H1 (cell line): Measurements from ENCODE around the gene CRTC3. TPM values are rescaled to one million over a fixed set of nuclear protein-coding genes. Genes with fewer than 3 reads are reported as not detected.

ENCODE experiments used
- KDM4A ChIP-seq: IDR thresholded peaks from one replicate; pipeline ENCODE4 v1.7.1; 2012; ENCODE audit warnings: low read depth, mild to moderate bottlenecking, moderate library complexity, low read length, inconsistent platforms; ENCODE audit not compliant: severe bottlenecking
- polyA plus RNA-seq, 7 experiments: library from polyadenylated mRNA; depleted of rRNA in 3 of 7; stranded (reverse) in 5 of 7; unstranded in 2 of 7; fragments of >200 nt in 5 of 7; fragments of 200-250 nt in 2 of 7; gene quantifications; 1 replicate in 5 of 7; 2 replicates in 1 of 7; 4 replicates in 1 of 7; pipeline versions ENCODE4 v1.2.1 to v1.2.3, GENCODE V29; 2011 to 2013; ENCODE audit warnings: missing spikeins in 2 of 7, mixed read lengths in 2 of 7
- total RNA-seq: library from RNA; stranded (reverse); fragmentation: NEBNext Ultra II Directional; extraction: Animal tissue kit (Norgen Biotek cat#: 25700); gene quantifications from 2 replicates; pipeline ENCODE4 v1.2.1, GENCODE V29; 2021

CRTC3 gene
- total and polyA plus RNA-seq, 2 of the 8 experiments (the other 6 are each of a cell fraction or from before 2014, with no cell fraction given): 5.0 to 5.3 TPM

DNA sequence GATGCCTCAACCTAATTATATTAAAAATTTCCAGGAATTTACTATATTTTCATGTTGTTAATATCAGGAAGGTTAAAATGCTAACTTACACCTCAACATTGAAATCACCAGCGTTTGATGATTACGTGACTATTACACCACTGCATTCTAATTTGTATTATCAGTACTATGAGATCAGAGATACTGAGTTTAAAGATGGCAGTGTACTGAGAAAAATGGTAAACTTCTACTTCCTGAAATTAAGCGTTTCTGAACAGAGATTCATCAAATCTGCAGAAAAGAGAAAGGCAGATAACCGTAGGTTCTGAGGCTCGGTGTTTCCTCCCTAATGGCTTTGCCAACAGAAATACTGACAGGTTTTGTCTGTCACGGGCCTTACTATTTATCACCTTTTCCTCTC, 69.9 kb downstream of the CRTC3 start (continued):
- no peak for TF ChIP-seq KDM4A
